Upper lobe of left lung (tissue), 6 donors: ENCODE measurements around the gene PICALM. TPM values are rescaled to one million over a fixed set of nuclear protein-coding genes. Genes with fewer than 3 reads are reported as not detected.

Experiments
- ATAC-seq, 2 donors: fragments of 200-7000 bp; cut with Tn5 transposase; one replicate each; pipeline ENCODE4 v1.9.1; 2022; ENCODE audit warnings: mild to moderate bottlenecking in 2 of 2, moderate library complexity in 2 of 2; ENCODE audit not compliant: low FRiP score in 2 of 2
- DNase-seq, 2 donors: peaks; one replicate each; pipeline ENCODE4 v3.0.0-alpha.2; 2019 to 2020
- H3K27ac ChIP-seq, 4 donors: fragments of 200-600 bp; sonication (generic); one replicate each; pipeline ENCODE4 v1.5.1; 2016 to 2019
- H3K27me3 ChIP-seq, 4 donors: fragments of 200-600 bp; sonication (generic); one replicate each; pipeline ENCODE4 v1.5.1; 2017 to 2019
- H3K36me3 ChIP-seq, 4 donors: fragments of 200-600 bp; sonication (generic); one replicate each; pipeline ENCODE4 v1.5.1; 2016 to 2019
- H3K4me1 ChIP-seq, 4 donors: fragments of 200-600 bp; sonication (generic); one replicate each; pipeline ENCODE4 v1.5.1; 2018 to 2019
- H3K4me3 ChIP-seq, 4 donors: fragments of 200-600 bp; sonication (generic); one replicate each; pipeline ENCODE4 v1.5.1; 2017 to 2019; ENCODE audit warnings: mild to moderate bottlenecking in 2 of 4, moderate library complexity in 1 of 4
- H3K9me3 ChIP-seq, 4 donors: fragments of 200-600 bp; sonication (generic); one replicate each; pipeline ENCODE4 v1.5.1; 2018 to 2019
- EP300 ChIP-seq, 4 donors: sonication (generic); formaldehyde crosslinking; IDR thresholded peaks; one replicate each; pipeline ENCODE4 v1.5.1; 2017; ENCODE audit warnings: antibody characterized with exemption in 4 of 4, control low read depth in 2 of 4
- POLR2A ChIP-seq, 4 donors: fragments of 450-650 bp; IDR thresholded peaks; one replicate each; pipeline ENCODE4 v1.5.1; 2016 to 2017; ENCODE audit warnings: antibody characterized with exemption in 4 of 4, mild to moderate bottlenecking in 2 of 4
- POLR2AphosphoS5 ChIP-seq, 2 donors: sonication (generic); formaldehyde crosslinking; IDR thresholded peaks; one replicate each; pipeline ENCODE4 v1.5.1; 2017; ENCODE audit warnings: antibody characterized with exemption in 2 of 2
- WGBS, 2 donors: methylation state at CpG; one replicate each; pipeline ENCODE4 v1.1.5; 2017 to 2018; 5-methylcytosine and 5-hydroxymethylcytosine counted together
- total RNA-seq, 6 donors: library from RNA; depleted of rRNA in 4 of 6; stranded (reverse); fragments of >200 nt in 4 of 6; gene quantifications; one replicate each; pipeline versions ENCODE4 v1.1.0 to v1.2.1, GENCODE V29; 2016 to 2021
- TF ChIP-seq, protein P1 (sequence below), 6 experiments: fragments of 450-650 bp in 4 of 6; fragments of 200-600 bp in 2 of 6; sonication (generic) in 2 of 6; IDR thresholded peaks; one replicate each; pipeline ENCODE4 v1.5.1; 2016 to 2019; ENCODE audit warnings: antibody characterized with exemption in 6 of 6
- donor health status: DM: no; HTN: no; CAD: no; lungs with moderate emphysema.
- donor health status: DM: no; HTN: yes; CAD: no; lungs with severe emphysema.

PICALM gene
- total RNA-seq, 6 donors from 2014 or later, result 144 to 294 (median 198) TPM

DNA sequence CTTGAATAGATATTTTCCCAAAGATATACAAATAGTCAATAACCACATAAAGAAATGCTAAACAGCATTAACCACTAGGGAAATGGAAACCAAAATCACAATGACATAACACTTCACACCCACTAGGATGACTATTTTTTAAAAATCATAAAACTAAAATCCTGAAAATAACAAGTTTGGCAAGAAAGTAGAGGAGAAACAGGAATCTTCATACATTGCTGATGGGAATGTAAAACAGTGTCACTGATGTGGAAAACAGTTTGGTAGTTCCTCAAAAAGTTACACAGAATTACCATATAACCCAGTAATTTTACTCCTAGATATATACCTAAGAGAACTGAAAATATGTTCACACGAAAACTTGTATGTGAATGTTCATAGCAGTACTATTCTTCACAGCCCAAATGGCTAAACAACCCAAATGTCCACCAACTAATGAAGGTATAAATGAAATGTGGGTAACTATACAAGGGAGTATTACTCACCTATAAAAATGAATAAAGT is 12.5 kb downstream of the PICALM start:
- no peak for TF ChIP-seq POLR2A (IDR thresholded peaks at IDR 0.05)
- TF ChIP-seq, protein P1, sequence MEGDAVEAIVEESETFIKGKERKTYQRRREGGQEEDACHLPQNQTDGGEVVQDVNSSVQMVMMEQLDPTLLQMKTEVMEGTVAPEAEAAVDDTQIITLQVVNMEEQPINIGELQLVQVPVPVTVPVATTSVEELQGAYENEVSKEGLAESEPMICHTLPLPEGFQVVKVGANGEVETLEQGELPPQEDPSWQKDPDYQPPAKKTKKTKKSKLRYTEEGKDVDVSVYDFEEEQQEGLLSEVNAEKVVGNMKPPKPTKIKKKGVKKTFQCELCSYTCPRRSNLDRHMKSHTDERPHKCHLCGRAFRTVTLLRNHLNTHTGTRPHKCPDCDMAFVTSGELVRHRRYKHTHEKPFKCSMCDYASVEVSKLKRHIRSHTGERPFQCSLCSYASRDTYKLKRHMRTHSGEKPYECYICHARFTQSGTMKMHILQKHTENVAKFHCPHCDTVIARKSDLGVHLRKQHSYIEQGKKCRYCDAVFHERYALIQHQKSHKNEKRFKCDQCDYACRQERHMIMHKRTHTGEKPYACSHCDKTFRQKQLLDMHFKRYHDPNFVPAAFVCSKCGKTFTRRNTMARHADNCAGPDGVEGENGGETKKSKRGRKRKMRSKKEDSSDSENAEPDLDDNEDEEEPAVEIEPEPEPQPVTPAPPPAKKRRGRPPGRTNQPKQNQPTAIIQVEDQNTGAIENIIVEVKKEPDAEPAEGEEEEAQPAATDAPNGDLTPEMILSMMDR (IDR thresholded peaks at IDR 0.05), result peak in 1 of 6 experiments; percentile 14
- Histone ChIP-seq H3K9me3 (no peaks in the 10 kb centered on the region), H3K4me1 (peaks cover 60 to 82% (median 74%) of the 10 kb centered on the region in 4 donors), H3K4me3 (no peak overlapping the region), H3K27me3 (no peaks in the 10 kb centered on the region), H3K27ac (no peak overlapping the region), H3K36me3 (no peaks in the 10 kb centered on the region)
- WGBS, 2 donors, result 82 to 86% methylated on average over 1 of the region's 1 CpG
- no peak for DNase-seq
- no peak for ATAC-seq

DNA sequence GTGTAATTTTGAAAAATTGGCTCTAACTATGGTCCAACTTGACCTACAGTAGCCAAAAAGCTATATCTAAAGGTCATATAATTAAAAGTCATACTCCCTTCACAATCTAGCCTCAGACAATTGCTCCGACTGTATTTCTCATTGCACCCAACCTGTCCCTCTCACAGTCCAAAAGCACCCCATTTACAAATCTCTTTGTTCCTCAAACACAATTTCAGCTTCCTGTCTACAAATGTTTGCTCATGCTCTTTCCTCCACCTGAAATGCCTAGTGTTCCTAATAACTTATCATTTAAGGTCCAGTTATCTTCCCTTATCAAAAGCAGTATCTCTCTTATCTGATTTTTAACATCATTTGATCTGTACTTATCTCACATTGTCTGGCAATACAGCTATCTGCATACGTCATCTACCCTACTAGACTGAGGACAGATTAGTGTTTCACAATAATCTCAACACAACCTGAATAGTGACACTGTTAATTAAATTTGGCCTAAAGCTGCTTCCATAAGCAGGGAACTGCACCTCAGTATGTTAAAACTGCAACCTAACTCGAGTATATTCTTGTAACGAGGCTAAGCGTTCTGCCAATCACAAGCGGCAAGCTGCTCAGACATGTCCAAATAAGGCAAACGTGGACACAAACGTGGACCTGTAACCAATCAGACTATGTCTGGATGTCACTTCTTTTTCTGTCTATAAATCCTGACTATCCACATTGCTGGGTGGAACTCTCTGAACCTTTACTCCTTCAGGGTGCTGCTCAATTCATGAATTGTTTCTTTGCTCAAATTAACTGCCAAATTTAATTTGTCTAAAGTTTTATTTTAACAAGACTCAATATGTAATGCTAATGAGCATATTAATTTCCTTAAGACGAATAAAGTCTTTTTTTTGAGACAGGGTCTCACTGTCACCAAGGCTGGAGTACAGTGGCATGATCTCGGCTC is 15.9 kb downstream of the PICALM start:
- Histone ChIP-seq H3K27ac (peak overlapping the region in 2 of 4 donors; percentile 18 to 48), H3K4me1 (peaks cover 56 to 82% (median 67%) of the 10 kb centered on the region in 4 donors), H3K36me3 (no peaks in the 10 kb centered on the region), H3K27me3 (no peaks in the 10 kb centered on the region), H3K4me3 (no peak overlapping the region), H3K9me3 (no peaks in the 10 kb centered on the region)
- no peak for DNase-seq
- no peak for ATAC-seq
- TF ChIP-seq, protein P1 (IDR thresholded peaks at IDR 0.05), result no peak
- TF ChIP-seq POLR2A (IDR thresholded peaks at IDR 0.05) (no peak), EP300 (IDR thresholded peaks at IDR 0.05) (no peak), POLR2AphosphoS5 (IDR thresholded peaks at IDR 0.05) (no peak)
- 63 to 73% methylated on average over 10 of the region's 10 CpGs for WGBS, 2 donors

DNA sequence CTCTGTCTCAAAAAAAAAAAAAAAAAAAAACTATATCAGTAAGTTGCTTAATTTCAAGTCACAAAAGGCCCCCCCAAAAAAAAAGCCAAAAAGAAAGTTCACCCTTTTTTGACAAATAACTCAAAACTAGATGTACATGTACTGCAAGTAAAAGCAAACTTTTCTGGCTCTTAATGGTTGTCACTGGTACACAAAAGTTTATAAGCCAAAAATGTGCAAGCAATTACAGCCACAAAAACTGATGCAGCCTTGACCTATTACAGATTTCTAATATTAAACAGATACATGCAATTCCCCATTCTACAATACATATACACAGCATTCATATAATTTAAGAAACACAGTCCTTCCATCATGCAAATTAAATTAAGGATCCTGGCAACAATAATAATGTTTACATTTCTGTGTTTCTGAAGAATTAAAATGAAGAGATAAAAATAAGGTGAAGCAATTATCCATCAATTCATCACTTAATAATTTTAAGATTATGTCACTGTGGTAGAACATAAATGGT is 18.6 kb downstream of the PICALM start:
- Histone ChIP-seq H3K4me3 (no peak overlapping the region), H3K27me3 (no peaks in the 10 kb centered on the region), H3K4me1 (peaks cover 63 to 89% (median 78%) of the 10 kb centered on the region in 4 donors), H3K36me3 (no peaks in the 10 kb centered on the region), H3K27ac (no peak overlapping the region), H3K9me3 (no peaks in the 10 kb centered on the region)
- DNase-seq, result no peak
- ATAC-seq, result no peak
- TF ChIP-seq EP300 (IDR thresholded peaks at IDR 0.05) (no peak), POLR2A (IDR thresholded peaks at IDR 0.05) (no peak)
- TF ChIP-seq, protein P1 (IDR thresholded peaks at IDR 0.05), result no peak

DNA sequence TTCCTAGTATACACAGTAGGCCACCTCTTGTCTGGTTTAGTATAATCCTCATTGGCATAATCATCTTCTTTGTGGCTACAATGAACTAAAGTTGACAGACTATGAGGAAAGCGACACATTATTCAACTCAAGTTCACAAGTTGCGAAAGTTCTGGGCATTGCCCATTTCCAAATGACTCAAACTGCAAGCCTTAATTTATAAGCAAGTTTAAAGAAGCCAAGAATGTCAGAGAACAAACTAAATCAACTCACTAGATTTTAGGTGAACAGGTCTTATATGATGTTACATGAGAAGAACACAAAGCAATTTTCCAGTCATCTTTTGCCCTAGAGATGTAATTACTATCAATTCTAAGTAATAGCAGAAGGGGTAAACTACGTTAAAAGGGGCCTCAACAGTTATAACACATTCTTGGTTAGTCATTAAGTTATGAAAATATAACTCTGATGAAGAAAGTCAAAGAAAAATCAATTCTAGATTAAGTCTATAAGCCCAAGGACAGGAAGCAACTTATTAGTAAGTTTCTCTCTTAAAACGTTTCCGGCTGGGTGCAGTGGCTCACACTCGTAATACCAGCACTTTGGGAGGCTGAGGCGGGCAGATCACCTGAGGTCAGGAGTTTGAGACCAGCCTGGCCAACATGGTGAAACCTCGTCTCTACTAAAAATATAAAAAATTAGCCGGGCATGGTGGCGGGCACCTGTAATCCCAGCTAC is 21.5 kb downstream of the PICALM start:
- Histone ChIP-seq H3K27ac (peak overlapping the region in 2 of 4 donors; percentile 1 to 49), H3K36me3 (no peaks in the 10 kb centered on the region), H3K4me1 (peaks cover 68 to 86% (median 80%) of the 10 kb centered on the region in 4 donors), H3K4me3 (no peak overlapping the region), H3K27me3 (no peaks in the 10 kb centered on the region), H3K9me3 (no peaks in the 10 kb centered on the region)
- DNase-seq (peak in 1 of 2 donors; percentile 37), ATAC-seq (peak in 1 of 2 donors; percentile 53)
- TF ChIP-seq POLR2A (IDR thresholded peaks at IDR 0.05) (no peak), EP300 (IDR thresholded peaks at IDR 0.05) (no peak), POLR2AphosphoS5 (IDR thresholded peaks at IDR 0.05) (no peak)
- TF ChIP-seq, protein P1 (IDR thresholded peaks at IDR 0.05), result no peak
- WGBS, 2 donors, result 59 to 61% methylated on average over 10 of the region's 10 CpGs
